OCI-LY3 (cell line): ENCODE data around the gene GPR137B.

Experiments used
- H2AFZ ChIP-seq: fragments of 200-600, 300-600 bp; shearing (Covaris generic); 2 replicates; pipeline ENCODE4 v1.6.0; 2014; ENCODE audit warnings: antibody characterized with exemption, low read depth, low read length
- H3K27ac ChIP-seq: fragments of 200-600, 300-600 bp; sonication (generic); 2 replicates; pipeline ENCODE4 v1.5.1; 2014; ENCODE audit warnings: mild to moderate bottlenecking, low read length, moderate library complexity, mixed read lengths
- H3K27me3 ChIP-seq: fragments of 200-600, 300-600 bp; sonication (generic); 2 replicates; pipeline ENCODE4 v1.6.1; 2014; ENCODE audit warnings: low read depth, low read length, mixed read lengths
- H3K36me3 ChIP-seq: fragments of 200-600, 300-600 bp; sonication (generic); replicated peaks from 2 replicates; pipeline ENCODE3; 2014; ENCODE audit warnings: low read depth, low read length, mixed read lengths
- H3K4me1 ChIP-seq: fragments of 300-600, 200-600 bp; sonication (generic); 2 replicates; pipeline ENCODE4 v1.6.1; 2014; ENCODE audit warnings: low read length, mixed read lengths
- H3K4me2 ChIP-seq: fragments of 200-600, 300-600 bp; sonication (generic); 2 replicates; pipeline ENCODE4 v1.6.1; 2014; ENCODE audit warnings: low read length, mixed read lengths
- H3K4me3 ChIP-seq: fragments of 300-600, 200-600 bp; sonication (generic); 2 replicates; pipeline ENCODE4 v1.5.1; 2014; ENCODE audit warnings: antibody characterized with exemption, mild to moderate bottlenecking, low read length, moderate library complexity
- H3K79me2 ChIP-seq: fragments of 300-600, 200-600 bp; shearing (Covaris generic); 2 replicates; pipeline ENCODE4 v1.6.1; 2014; ENCODE audit warnings: mild to moderate bottlenecking, low read length, mixed read lengths
- H3K9ac ChIP-seq: fragments of 300-600, 200-600 bp; shearing (Covaris generic); 2 replicates; pipeline ENCODE4 v1.6.0; 2014; ENCODE audit warnings: mild to moderate bottlenecking, low read length, moderate library complexity
- H3K9me3 ChIP-seq: fragments of 200-600, 300-600 bp; shearing (Covaris generic); 2 replicates; pipeline ENCODE4 v1.6.1; 2014; ENCODE audit warnings: low read length, mixed read lengths; ENCODE audit not compliant: insufficient read depth
- H4K20me1 ChIP-seq: fragments of 200-600, 300-600 bp; sonication (generic); 2 replicates; pipeline ENCODE4 v1.6.1; 2016; ENCODE audit warnings: low read length, mixed read lengths; ENCODE audit not compliant: insufficient read depth
- EZH2phosphoT487 ChIP-seq: fragments of 200-600 bp; shearing (Covaris generic); IDR thresholded peaks from 2 replicates; pipeline ENCODE4 v1.6.1; 2018; ENCODE audit warnings: antibody characterized with exemption, mixed run types, low read depth
- TF ChIP-seq, protein P1 (sequence below): fragments of 200-600, 300-600 bp; sonication (generic); IDR thresholded peaks from 2 replicates; pipeline ENCODE4 v1.5.1; 2014; ENCODE audit warnings: antibody characterized with exemption, low read length, low read depth

GPR137B gene

DNA sequence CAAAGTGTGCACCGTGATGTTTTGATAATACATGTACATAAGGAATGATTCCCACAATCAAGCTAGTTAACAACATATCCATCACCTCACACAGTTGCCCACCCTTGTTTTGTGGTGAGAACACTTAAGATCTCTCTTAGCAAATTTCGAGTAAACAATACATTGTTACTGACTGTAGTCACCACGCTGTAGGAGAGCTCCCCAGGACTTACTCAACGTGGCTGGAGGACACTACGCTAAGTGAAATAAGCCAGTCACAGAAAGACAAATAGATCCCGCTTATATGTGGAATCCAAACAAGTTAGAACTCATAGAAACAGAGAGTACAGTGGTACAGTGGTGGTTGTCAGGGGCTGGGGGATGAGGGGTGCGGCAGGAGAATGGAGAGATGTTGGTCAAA is 24.8 kb downstream of the GPR137B start:
- H3K36me3 ChIP-seq: peaks cover 60% of the 10 kb centered on the region
- peaks cover 4% of the 10 kb centered on the region; the same call in 1 of the 2 replicates for H3K9me3 ChIP-seq
- TF ChIP-seq, protein P1, sequence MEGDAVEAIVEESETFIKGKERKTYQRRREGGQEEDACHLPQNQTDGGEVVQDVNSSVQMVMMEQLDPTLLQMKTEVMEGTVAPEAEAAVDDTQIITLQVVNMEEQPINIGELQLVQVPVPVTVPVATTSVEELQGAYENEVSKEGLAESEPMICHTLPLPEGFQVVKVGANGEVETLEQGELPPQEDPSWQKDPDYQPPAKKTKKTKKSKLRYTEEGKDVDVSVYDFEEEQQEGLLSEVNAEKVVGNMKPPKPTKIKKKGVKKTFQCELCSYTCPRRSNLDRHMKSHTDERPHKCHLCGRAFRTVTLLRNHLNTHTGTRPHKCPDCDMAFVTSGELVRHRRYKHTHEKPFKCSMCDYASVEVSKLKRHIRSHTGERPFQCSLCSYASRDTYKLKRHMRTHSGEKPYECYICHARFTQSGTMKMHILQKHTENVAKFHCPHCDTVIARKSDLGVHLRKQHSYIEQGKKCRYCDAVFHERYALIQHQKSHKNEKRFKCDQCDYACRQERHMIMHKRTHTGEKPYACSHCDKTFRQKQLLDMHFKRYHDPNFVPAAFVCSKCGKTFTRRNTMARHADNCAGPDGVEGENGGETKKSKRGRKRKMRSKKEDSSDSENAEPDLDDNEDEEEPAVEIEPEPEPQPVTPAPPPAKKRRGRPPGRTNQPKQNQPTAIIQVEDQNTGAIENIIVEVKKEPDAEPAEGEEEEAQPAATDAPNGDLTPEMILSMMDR: no peak
- no peak for TF ChIP-seq EZH2phosphoT487
- peaks cover 34% of the 10 kb centered on the region for H4K20me1 ChIP-seq
- H3K4me3 ChIP-seq: no peak overlapping the region
- H3K27me3 ChIP-seq: no peaks in the 10 kb centered on the region
- no peak overlapping the region for H3K27ac ChIP-seq
- no peak overlapping the region for H2AFZ ChIP-seq
- H3K9ac ChIP-seq: no peak overlapping the region
- peaks cover 27% of the 10 kb centered on the region for H3K4me1 ChIP-seq
- no peak overlapping the region for H3K4me2 ChIP-seq
- H3K79me2 ChIP-seq: peaks cover 77% of the 10 kb centered on the region

DNA sequence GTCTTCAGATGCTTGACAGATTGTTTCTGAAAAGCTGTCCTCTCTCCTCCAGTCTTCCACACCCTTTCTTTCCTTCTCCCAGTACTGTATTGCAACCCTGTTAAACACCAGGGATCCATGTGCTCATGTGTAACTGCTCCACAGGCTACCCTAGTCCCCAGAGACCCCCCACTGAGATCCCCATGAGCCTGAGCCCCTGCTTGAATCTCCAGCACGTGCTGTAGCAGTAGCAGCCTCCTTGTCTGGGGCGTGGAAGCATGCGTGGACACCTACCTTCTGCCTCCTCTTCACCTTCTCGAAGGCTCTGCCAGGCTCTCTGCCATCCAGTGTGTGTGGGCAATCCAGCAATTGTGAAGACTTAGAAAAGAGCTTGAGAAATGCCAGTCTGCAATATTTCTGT is 25.2 kb downstream of the GPR137B start:
- Histone ChIP-seq H3K4me3 (no peak overlapping the region), H3K36me3 (peaks cover 60% of the 10 kb centered on the region), H3K4me1 (peaks cover 24% of the 10 kb centered on the region), H3K9ac (no peak overlapping the region), H2AFZ (no peak overlapping the region), H3K9me3 (no peaks in the 10 kb centered on the region), H3K27me3 (no peaks in the 10 kb centered on the region), H3K27ac (no peak overlapping the region), H3K4me2 (no peak overlapping the region), H4K20me1 (peaks cover 34% of the 10 kb centered on the region), H3K79me2 (peaks cover 73% of the 10 kb centered on the region)
- TF ChIP-seq EZH2phosphoT487: no peak
- TF ChIP-seq, protein P1: no peak

DNA sequence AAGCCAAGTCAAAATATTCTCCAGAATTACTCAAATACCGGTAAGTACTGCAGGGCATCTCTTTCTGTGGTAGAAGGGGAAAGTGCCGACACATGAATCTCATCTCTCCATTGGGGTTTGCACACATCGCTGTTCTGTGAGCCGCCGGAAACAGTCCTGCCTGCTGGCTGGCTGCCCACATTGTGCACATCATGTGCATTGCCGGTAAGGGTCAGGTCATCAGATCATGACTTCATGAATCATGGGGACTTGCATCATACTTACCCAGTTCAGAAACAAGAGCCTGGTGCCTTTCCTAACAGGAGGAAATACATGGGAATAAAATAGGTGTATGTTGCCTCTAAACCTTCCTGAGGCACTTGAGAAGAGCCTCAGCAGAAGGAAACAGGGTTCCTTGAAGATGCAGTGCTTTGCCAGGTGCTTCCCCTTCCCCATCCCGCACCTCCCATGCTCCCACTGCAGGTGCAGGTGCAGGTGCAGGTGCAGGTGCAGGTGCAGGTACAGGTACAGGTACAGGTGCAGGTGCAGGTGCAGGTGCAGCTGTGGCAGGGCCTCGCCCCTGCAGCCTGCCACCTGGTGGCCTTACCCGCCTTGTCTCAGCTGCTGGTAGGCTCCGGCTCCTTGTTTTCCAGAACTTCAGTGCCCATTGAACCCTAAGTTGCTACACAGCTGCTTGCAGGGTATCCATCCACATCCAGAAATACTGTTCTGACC is 26.5 kb downstream of the GPR137B start:
- Histone ChIP-seq H3K27ac (no peak overlapping the region; the same call in 1 of the 2 replicates), H3K36me3 (peaks cover 60% of the 10 kb centered on the region), H3K4me3 (no peak overlapping the region), H3K4me2 (no peak overlapping the region), H3K4me1 (peaks cover 13% of the 10 kb centered on the region), H3K27me3 (no peaks in the 10 kb centered on the region), H3K9me3 (no peaks in the 10 kb centered on the region), H3K79me2 (peaks cover 60% of the 10 kb centered on the region), H2AFZ (no peak overlapping the region), H4K20me1 (peaks cover 35% of the 10 kb centered on the region), H3K9ac (no peak overlapping the region)
- TF ChIP-seq EZH2phosphoT487: no peak
- TF ChIP-seq, protein P1: peak; percentile 43

DNA sequence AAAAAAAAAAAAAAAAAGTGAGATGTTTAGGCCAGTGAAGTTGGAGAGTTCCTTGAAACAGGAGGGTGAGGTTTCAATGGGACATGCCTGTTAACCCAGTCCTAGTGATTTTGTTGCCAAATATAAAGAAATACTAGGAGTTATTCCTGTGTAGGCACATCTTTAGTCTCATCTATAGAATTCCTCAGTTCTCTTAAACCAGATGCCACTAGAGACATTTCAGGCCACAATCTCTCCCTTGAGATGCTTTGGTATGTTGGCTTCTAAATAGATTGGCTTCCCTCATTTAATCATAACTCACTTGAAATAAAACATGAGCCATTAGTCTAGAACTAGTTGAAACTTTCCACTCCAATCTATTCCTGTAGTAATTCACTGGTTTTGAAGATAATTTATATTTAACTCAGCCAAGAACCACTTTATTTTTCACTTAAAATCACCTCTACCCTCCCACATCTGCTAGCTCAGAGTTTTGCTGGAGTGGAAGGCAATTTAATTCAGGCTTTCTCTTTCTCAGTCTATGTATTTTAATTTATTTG is 29.8 kb downstream of the GPR137B start:
- Histone ChIP-seq H3K9ac (no peak overlapping the region), H4K20me1 (peaks cover 47% of the 10 kb centered on the region)
- TF ChIP-seq EZH2phosphoT487: no peak
- TF ChIP-seq, protein P1: no peak

More for the DNA sequence above, 29.8 kb downstream of the GPR137B start:
- Histone ChIP-seq H3K79me2 (peaks cover 39% of the 10 kb centered on the region), H3K4me1 (peaks cover 9% of the 10 kb centered on the region), H3K4me3 (no peak overlapping the region), H3K36me3 (peaks cover 55% of the 10 kb centered on the region), H2AFZ (no peak overlapping the region), H3K9me3 (no peaks in the 10 kb centered on the region), H3K27me3 (no peaks in the 10 kb centered on the region), H3K4me2 (no peak overlapping the region), H3K27ac (no peak overlapping the region)
